HepG2 (cell line): ENCODE data around the gene NUTF2. TPM values are rescaled to one million over a fixed set of nuclear protein-coding genes. Genes with fewer than 3 reads are reported as not detected.

Experiments
- ARNT ChIP-seq: fragments of 450-650 bp; IDR thresholded peaks from 2 replicates; pipeline ENCODE4 v1.6.1; 2017
- GFI1 ChIP-seq: sonication (generic); formaldehyde crosslinking; IDR thresholded peaks from 2 replicates; pipeline ENCODE4 v1.5.0; 2020; ENCODE audit warnings: missing genetic modification reagents, mild to moderate bottlenecking, borderline replicate concordance
- GTF2F1 ChIP-seq: fragments of 150-350 bp; IDR thresholded peaks from 2 replicates; pipeline ENCODE4 v1.6.1; 2014; ENCODE audit warnings: low read length
- HOXA5 ChIP-seq: sonication (generic); formaldehyde crosslinking; IDR thresholded peaks from 2 replicates; pipeline ENCODE4 v1.4.0; 2020; ENCODE audit warnings: missing genetic modification reagents
- MBD4 ChIP-seq: IDR thresholded peaks from 2 replicates; pipeline ENCODE4 v1.6.1; 2012; ENCODE audit warnings: low read length, inconsistent platforms, borderline replicate concordance
- MIER2 ChIP-seq: IDR thresholded peaks from 2 replicates; pipeline ENCODE4 v1.6.1; 2016; ENCODE audit warnings: missing biosample characterization, missing genetic modification reagents
- MTF1 ChIP-seq: sonication (generic); formaldehyde crosslinking; IDR thresholded peaks from 2 replicates; pipeline ENCODE4 v1.5.0; 2020; ENCODE audit warnings: missing genetic modification reagents
- MXI1 ChIP-seq: IDR thresholded peaks from 3 replicates; pipeline ENCODE4 v1.6.1; 2012; ENCODE audit warnings: low read depth, low read length, inconsistent platforms, borderline replicate concordance
- NR3C1 ChIP-seq: sonication (generic); formaldehyde crosslinking; IDR thresholded peaks from 2 replicates; pipeline ENCODE4 v1.4.0; 2020; ENCODE audit warnings: missing genetic modification reagents
- RBFOX2 ChIP-seq: fragments of 200-400 bp; formaldehyde crosslinking; IDR thresholded peaks from 2 replicates; pipeline ENCODE4 v1.6.1; 2017; ENCODE audit warnings: low read depth, mild to moderate bottlenecking, low read length
- USF2 ChIP-seq, 2 experiments: sonication (generic) in 1 of 2; formaldehyde crosslinking in 1 of 2; IDR thresholded peaks; 2 replicates each; pipeline versions ENCODE4 v1.5.1 to v1.6.1; 2011 to 2020; ENCODE audit warnings: borderline replicate concordance in 1 of 2, low read depth in 1 of 2, low read length in 1 of 2, mild to moderate bottlenecking in 1 of 2, missing genetic modification reagents in 1 of 2, moderate library complexity in 1 of 2
- ZNF12 ChIP-seq: sonication (generic); formaldehyde crosslinking; IDR thresholded peaks from 2 replicates; pipeline ENCODE4 v1.5.0; 2020; ENCODE audit warnings: missing genetic modification reagents
- ZNF124 ChIP-seq: sonication (generic); formaldehyde crosslinking; IDR thresholded peaks from 2 replicates; pipeline ENCODE4 v1.4.0; 2020; ENCODE audit warnings: missing genetic modification reagents
- ZNF597 ChIP-seq: sonication (generic); formaldehyde crosslinking; IDR thresholded peaks from 2 replicates; pipeline ENCODE4 v1.5.0; 2020; ENCODE audit warnings: missing genetic modification reagents
- ZNF616 ChIP-seq: sonication (generic); formaldehyde crosslinking; IDR thresholded peaks from 2 replicates; pipeline ENCODE4 v1.5.0; 2020; ENCODE audit warnings: low read depth, mild to moderate bottlenecking, missing genetic modification reagents
- ZNF644 ChIP-seq: IDR thresholded peaks from 2 replicates; pipeline ENCODE4 v1.6.1; 2016; ENCODE audit warnings: low read depth
- ZSCAN12 ChIP-seq: sonication (generic); formaldehyde crosslinking; IDR thresholded peaks from 2 replicates; pipeline ENCODE4 v1.9.0; 2021; ENCODE audit warnings: mild to moderate bottlenecking, missing genetic modification reagents
- polyA plus RNA-seq, 8 experiments: library from polyadenylated mRNA; depleted of rRNA in 3 of 8; stranded (reverse) in 7 of 8; unstranded in 1 of 8; fragments of >200 nt; fragmentation: Illumina TruSeq in 4 of 8; extraction: Trizol in 4 of 8; gene quantifications; 2 replicates each; pipeline versions ENCODE4 v1.2.1 to v1.2.3, GENCODE V29; 2011 to 2016; ENCODE audit warnings: low read depth in 4 of 8, missing spikeins in 1 of 8, mixed read lengths in 1 of 8; ENCODE audit not compliant: insufficient read depth in 1 of 8
- total RNA-seq, 5 experiments: library from RNA; depleted of rRNA; stranded (reverse); fragments of >200 nt; fragmentation: Illumina TruSeq; extraction: Trizol; gene quantifications; 2 replicates each; pipeline ENCODE4 v1.2.3, GENCODE V29; 2016; ENCODE audit warnings: low read depth in 1 of 5
- TF ChIP-seq, protein P1 (sequence below): sonication (generic); formaldehyde crosslinking; IDR thresholded peaks from 2 replicates; pipeline ENCODE4 v1.5.0; 2020; ENCODE audit warnings: missing genetic modification reagents, mild to moderate bottlenecking, borderline replicate concordance
- TF ChIP-seq, protein P2 (sequence below): sonication (generic); formaldehyde crosslinking; IDR thresholded peaks from 2 replicates; pipeline ENCODE4 v1.8.1; 2023; ENCODE audit warnings: missing genetic modification reagents, inconsistent platforms, borderline replicate concordance
- TF ChIP-seq, protein P3 (sequence below): sonication (generic); formaldehyde crosslinking; conservative IDR thresholded peaks from 2 replicates; pipeline ENCODE4 v1.8.0; 2022; ENCODE audit warnings: mild to moderate bottlenecking, moderate library complexity, missing genetic modification reagents

The NUTF2 gene
- total and polyA plus RNA-seq, 2 of the 13 experiments (the other 11 are each of a cell fraction or from before 2014, with no cell fraction given), result 168 to 214 TPM

DNA sequence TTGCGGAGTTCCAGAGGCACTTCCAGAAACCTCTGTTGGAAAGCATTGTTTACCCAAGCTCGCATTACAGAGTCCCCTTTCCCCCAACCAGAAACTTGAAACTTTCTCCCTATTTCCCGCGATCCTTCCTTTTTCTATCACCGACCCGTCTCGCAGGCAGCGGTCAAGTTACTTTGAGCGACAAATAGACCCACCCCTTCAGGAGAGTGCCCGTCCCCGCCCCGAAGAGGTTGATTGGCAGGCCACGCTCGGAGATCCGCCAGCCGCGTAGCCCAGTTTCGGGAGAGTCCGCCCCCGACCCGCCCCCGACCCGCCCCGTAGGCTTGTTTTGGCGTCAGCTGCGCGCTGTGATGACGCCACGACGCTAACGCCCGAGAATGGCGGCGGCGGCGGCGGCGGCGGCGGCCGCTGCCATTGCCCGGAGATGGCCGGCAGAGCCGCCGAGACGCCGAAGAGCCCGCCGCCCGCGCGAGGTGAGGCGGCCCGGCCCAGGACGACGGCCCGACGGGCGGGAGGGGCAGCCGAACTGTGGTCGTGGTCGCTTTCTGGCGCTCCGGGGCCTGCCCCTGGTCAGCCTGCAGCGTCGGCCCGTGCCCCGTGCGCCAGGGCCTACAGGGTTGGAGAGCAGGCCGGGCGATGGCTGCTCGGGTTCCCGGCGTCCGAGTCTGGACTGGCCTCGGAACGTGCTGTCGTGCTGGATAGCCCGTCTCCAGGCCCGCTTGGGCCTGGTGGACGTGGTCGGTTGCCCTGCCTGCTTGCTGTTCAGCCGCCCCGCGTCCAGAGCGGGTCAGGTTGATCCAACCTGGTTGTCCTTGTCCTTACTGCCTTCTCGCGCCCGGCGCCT, 46.4 kb downstream of the NUTF2 start, which contains the start of gene PSKH1 (continued):
- TF ChIP-seq, protein P1, sequence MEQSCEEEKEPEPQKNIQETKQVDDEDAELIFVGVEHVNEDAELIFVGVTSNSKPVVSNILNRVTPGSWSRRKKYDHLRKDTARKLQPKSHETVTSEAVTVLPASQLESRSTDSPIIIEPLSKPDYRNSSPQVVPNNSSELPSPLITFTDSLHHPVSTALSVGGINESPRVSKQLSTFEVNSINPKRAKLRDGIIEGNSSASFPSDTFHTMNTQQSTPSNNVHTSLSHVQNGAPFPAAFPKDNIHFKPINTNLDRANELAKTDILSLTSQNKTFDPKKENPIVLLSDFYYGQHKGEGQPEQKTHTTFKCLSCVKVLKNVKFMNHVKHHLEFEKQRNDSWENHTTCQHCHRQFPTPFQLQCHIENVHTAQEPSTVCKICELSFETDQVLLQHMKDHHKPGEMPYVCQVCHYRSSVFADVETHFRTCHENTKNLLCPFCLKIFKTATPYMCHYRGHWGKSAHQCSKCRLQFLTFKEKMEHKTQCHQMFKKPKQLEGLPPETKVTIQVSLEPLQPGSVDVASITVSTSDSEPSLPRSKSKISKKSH (CRISPR knock-in tag), result no peak
- no peak for TF ChIP-seq GTF2F1
- TF ChIP-seq MIER2 (CRISPR knock-in tag), result no peak
- TF ChIP-seq ZNF124 (CRISPR knock-in tag), result 0 out of 2 replicates have a peak, but pooled peaks have one; percentile 2
- TF ChIP-seq MBD4, result no peak
- TF ChIP-seq ARNT, result no peak
- TF ChIP-seq MXI1, result peak; percentile 61; the same call in 2 of the 3 replicates
- TF ChIP-seq RBFOX2, result peak; percentile 94
- 0 out of 2 replicates have a peak, but pooled peaks have one; percentile 30 for TF ChIP-seq MTF1 (CRISPR knock-in tag)
- TF ChIP-seq HOXA5, result 0 out of 2 replicates have a peak, but pooled peaks have one; percentile 51
- no peak for TF ChIP-seq USF2 (IDR thresholded peaks at IDR 0.05; ENCODE audit: low read depth, low read length)
- TF ChIP-seq USF2 (CRISPR knock-in tag; IDR thresholded peaks at IDR 0.05; ENCODE audit: borderline replicate concordance), result 0 out of 2 replicates have a peak, but pooled peaks have one; percentile 10
- no peak for TF ChIP-seq NR3C1 (CRISPR knock-in tag)
- TF ChIP-seq GFI1, result no peak; the same call in 1 of the 2 replicates
- TF ChIP-seq ZNF12 (CRISPR knock-in tag), result peak; percentile 41; the same call in 1 of the 2 replicates
- peak; percentile 48; the same call in 1 of the 2 replicates for TF ChIP-seq ZNF597 (CRISPR knock-in tag)
- TF ChIP-seq, protein P2, sequence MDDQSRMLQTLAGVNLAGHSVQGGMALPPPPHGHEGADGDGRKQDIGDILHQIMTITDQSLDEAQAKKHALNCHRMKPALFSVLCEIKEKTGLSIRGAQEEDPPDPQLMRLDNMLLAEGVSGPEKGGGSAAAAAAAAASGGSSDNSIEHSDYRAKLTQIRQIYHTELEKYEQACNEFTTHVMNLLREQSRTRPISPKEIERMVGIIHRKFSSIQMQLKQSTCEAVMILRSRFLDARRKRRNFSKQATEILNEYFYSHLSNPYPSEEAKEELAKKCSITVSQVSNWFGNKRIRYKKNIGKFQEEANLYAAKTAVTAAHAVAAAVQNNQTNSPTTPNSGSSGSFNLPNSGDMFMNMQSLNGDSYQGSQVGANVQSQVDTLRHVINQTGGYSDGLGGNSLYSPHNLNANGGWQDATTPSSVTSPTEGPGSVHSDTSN (CRISPR knock-in tag), result no peak; the same call in 1 of the 2 replicates
- no peak for TF ChIP-seq ZNF616
- TF ChIP-seq, protein P3, sequence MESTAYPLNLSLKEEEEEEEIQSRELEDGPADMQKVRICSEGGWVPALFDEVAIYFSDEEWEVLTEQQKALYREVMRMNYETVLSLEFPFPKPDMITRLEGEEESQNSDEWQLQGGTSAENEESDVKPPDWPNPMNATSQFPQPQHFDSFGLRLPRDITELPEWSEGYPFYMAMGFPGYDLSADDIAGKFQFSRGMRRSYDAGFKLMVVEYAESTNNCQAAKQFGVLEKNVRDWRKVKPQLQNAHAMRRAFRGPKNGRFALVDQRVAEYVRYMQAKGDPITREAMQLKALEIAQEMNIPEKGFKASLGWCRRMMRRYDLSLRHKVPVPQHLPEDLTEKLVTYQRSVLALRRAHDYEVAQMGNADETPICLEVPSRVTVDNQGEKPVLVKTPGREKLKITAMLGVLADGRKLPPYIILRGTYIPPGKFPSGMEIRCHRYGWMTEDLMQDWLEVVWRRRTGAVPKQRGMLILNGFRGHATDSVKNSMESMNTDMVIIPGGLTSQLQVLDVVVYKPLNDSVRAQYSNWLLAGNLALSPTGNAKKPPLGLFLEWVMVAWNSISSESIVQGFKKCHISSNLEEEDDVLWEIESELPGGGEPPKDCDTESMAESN (CRISPR knock-in tag), result 0 out of 2 replicates have a peak, but pooled peaks have one; percentile 47
- TF ChIP-seq ZSCAN12 (CRISPR knock-in tag), result 0 out of 2 replicates have a peak, but pooled peaks have one; percentile 10
- no peak for TF ChIP-seq ZNF644 (CRISPR knock-in tag)
